NCI-H460 (cell line): Measurements from ENCODE around the gene RBM44. TPM values are rescaled to one million over a fixed set of nuclear protein-coding genes. Genes with fewer than 3 reads are reported as not detected.
"Not testable (repeated sequence)": the region's sequence is repeated elsewhere in the genome, so short reads cannot be mapped to it uniquely, and the experiment has no call there.

Source experiments
- DNase-seq: peaks from one replicate; pipeline ENCODE4 v3.0.0-alpha.2; 2016; ENCODE audit warnings: low read depth; ENCODE audit errors: extremely low read depth
- total RNA-seq: library from RNA; depleted of rRNA; stranded (reverse); fragments of >200 nt; shearing (Covaris generic); gene quantifications from 2 replicates; pipeline ENCODE4 v1.2.3, GENCODE V29; 2014

Gene RBM44
- total RNA-seq, 1 experiment from 2014 or later, result 0.32 TPM

- DNase-seq, result no peak
These were observed 19.1 kb upstream of the RBM44 start for GRCh38 chr2:237779521-237779920.

GRCh38 chr2:237782181-237782580 is 16.4 kb upstream of the RBM44 start:
- DNase-seq, result no peak

GRCh38 chr2:237783678-237784077 is 14.9 kb upstream of the RBM44 start:
- DNase-seq, result not testable (repeated sequence)

- DNase-seq, result no peak
These were observed 11.6 kb upstream of the RBM44 start for GRCh38 chr2:237786936-237787335.

GRCh38 chr2:237790353-237790752 is 8.2 kb upstream of the RBM44 start:
- no peak for DNase-seq

GRCh38 chr2:237791977-237792727 is 6.4 kb upstream of the RBM44 start:
- no peak for DNase-seq

- no peak for DNase-seq
These were observed 1.3 kb upstream of the RBM44 start for GRCh38 chr2:237797253-237797652.

GRCh38 chr2:237799060-237799428 is 465 bp downstream of the RBM44 start:
- no peak for DNase-seq

GRCh38 chr2:237801466-237801865 is 2.9 kb downstream of the RBM44 start:
- no peak for DNase-seq

GRCh38 chr2:237806334-237806733 is 7.8 kb downstream of the RBM44 start:
- no peak for DNase-seq

- DNase-seq, result no peak
These were observed 17.1 kb downstream of the RBM44 start for GRCh38 chr2:237815637-237816036.

GRCh38 chr2:237816531-237816930 is 18.0 kb downstream of the RBM44 start:
- no peak for DNase-seq

GRCh38 chr2:237818066-237818473 is 19.5 kb downstream of the RBM44 start:
- DNase-seq, result no peak

GRCh38 chr2:237819231-237819630 is 20.7 kb downstream of the RBM44 start:
- DNase-seq, result no peak

GRCh38 chr2:237820421-237820820 is 21.8 kb downstream of the RBM44 start:
- DNase-seq, result no peak

GRCh38 chr2:237823544-237823943 is 25.0 kb downstream of the RBM44 start:
- no peak for DNase-seq

- no peak for DNase-seq
These were observed 25.5 kb downstream of the RBM44 start for GRCh38 chr2:237824085-237824484.

GRCh38 chr2:237827421-237827987 is 28.9 kb downstream of the RBM44 start:
- no peak for DNase-seq

- no peak for DNase-seq
These were observed 31.9 kb downstream of the RBM44 start for GRCh38 chr2:237830522-237830921.

GRCh38 chr2:237833546-237833945 is 35.0 kb downstream of the RBM44 start:
- DNase-seq, result no peak

GRCh38 chr2:237835372-237835771 is 36.8 kb downstream of the RBM44 start:
- no peak for DNase-seq

GRCh38 chr2:237841051-237841450 is 42.5 kb downstream of the RBM44 start:
- no peak for DNase-seq

GRCh38 chr2:237848940-237849339 is 50.4 kb downstream of the RBM44 start:
- not testable (repeated sequence) for DNase-seq
